Measurements from ENCODE around the gene CACUL1. TPM values are rescaled to one million over a fixed set of nuclear protein-coding genes. Genes with fewer than 3 reads are reported as not detected.

Gene CACUL1
- total RNA-seq, 1 experiment from 2014 or later = 67.5 TPM

DNA sequence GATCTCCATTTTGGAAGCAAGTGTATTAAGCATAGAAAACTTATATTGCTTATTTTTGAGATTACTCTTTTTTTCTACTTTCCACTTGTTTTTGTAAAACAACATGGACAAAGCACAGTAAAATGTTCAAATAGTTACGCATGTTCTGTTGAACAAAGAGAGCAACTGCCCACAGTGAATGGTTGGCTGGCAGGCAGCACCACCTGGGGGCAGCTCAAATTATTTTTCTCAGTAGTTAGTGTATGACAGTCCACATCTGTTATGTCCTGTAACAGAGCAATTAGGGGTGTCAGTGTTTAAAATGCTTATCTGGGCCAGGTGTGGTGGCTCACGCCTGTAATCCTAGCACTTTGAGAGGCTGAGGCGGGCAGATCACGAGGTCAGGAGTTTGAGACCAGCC lies 46.1 kb upstream of the CACUL1 start:
- H3K4me3 ChIP-seq (replicated peaks in 1 of 2; ENCODE audit: low read depth in 1 of 2, low read length in 2 of 2) = no peak overlapping the region
- no peak overlapping the region for H2AFZ ChIP-seq (ENCODE audit: low read depth, low read length, poor library complexity, severe bottlenecking)
- H3K36me3 ChIP-seq (ENCODE audit: control insufficient read depth in 1 of 2, insufficient read depth in 2 of 2, low read length in 2 of 2) = no peaks in the 10 kb centered on the region
- no peaks in the 10 kb centered on the region for H4K20me1 ChIP-seq (ENCODE audit: insufficient read depth)
- no peaks in the 10 kb centered on the region for H3K27me3 ChIP-seq (ENCODE audit: insufficient read depth, low read length)
- H3K27ac ChIP-seq (ENCODE audit: low read depth, low read length) = no peak overlapping the region
- ATAC-seq (peak; percentile 67), DNase-seq (ENCODE audit: low read depth, low spot score) (no peak)
- intact Hi-C loops (cut with micrococcal nuclease) = loop anchor here (1.0 to 10.0 kb wide), 2 partner anchors 206 to 233 kb away; partner anchors contain the start of gene PRLHR
- no TSS peak for BruUV-seq (replicated peaks)
- H3K4me1 ChIP-seq (ENCODE audit: control insufficient read depth in 1 of 2, insufficient read depth in 2 of 2, low read length in 2 of 2) = peaks cover 0 to 39% of the 10 kb centered on the region in 2 experiments; a peak in 2 of 4 replicates
- CTCF ChIA-PET = interaction anchor here (0.5 to 1.4 kb wide), 6 partner anchors 30 to 398 kb away, joined by 3 to 13 read pairs (median 4); no protein-coding TSS in a partner anchor
- no peaks in the 10 kb centered on the region for H3K9me3 ChIP-seq (ENCODE audit: control insufficient read depth in 1 of 2, insufficient read depth in 1 of 2, low read depth in 1 of 2, low read length in 2 of 2)
- POLR2A ChIA-PET = interaction anchor here (0.6 kb wide), 1 partner anchor 231 kb away, joined by 3 read pairs; no protein-coding TSS in a partner anchor
- TF ChIP-seq RAD21 (IDR thresholded peaks at IDR 0.05; ENCODE audit: low read depth) (peak; percentile 87), EZH2 (IDR thresholded peaks at IDR 0.05) (no peak)
- TF ChIP-seq, protein P1, sequence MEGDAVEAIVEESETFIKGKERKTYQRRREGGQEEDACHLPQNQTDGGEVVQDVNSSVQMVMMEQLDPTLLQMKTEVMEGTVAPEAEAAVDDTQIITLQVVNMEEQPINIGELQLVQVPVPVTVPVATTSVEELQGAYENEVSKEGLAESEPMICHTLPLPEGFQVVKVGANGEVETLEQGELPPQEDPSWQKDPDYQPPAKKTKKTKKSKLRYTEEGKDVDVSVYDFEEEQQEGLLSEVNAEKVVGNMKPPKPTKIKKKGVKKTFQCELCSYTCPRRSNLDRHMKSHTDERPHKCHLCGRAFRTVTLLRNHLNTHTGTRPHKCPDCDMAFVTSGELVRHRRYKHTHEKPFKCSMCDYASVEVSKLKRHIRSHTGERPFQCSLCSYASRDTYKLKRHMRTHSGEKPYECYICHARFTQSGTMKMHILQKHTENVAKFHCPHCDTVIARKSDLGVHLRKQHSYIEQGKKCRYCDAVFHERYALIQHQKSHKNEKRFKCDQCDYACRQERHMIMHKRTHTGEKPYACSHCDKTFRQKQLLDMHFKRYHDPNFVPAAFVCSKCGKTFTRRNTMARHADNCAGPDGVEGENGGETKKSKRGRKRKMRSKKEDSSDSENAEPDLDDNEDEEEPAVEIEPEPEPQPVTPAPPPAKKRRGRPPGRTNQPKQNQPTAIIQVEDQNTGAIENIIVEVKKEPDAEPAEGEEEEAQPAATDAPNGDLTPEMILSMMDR (IDR thresholded peaks at IDR 0.05 in 2 of 3, conservative IDR thresholded peaks at IDR 0.05 in 1 of 3; ENCODE audit: borderline replicate concordance in 1 of 3, insufficient read depth in 1 of 3, low read depth in 2 of 3, low read length in 2 of 3) = peak; percentile 49 to 70 (median 68); a peak in 5 of 6 replicates
- RAD21 ChIA-PET (ENCODE audit: low non-redundant PET in 1 of 2, low total read pairs in 2 of 2, uncharacterized antibody in 2 of 2, unreplicated experiment in 2 of 2) = no interaction called here
- no peaks in the 10 kb centered on the region for H3K9me2 ChIP-seq (ENCODE audit: insufficient read depth)
- H3K4me2 ChIP-seq (ENCODE audit: low read length) = no peak overlapping the region
- H3K79me2 ChIP-seq (ENCODE audit: insufficient read depth, low read length) = no peaks in the 10 kb centered on the region
- no peak overlapping the region for H3K9ac ChIP-seq (ENCODE audit: low read length)

DNA sequence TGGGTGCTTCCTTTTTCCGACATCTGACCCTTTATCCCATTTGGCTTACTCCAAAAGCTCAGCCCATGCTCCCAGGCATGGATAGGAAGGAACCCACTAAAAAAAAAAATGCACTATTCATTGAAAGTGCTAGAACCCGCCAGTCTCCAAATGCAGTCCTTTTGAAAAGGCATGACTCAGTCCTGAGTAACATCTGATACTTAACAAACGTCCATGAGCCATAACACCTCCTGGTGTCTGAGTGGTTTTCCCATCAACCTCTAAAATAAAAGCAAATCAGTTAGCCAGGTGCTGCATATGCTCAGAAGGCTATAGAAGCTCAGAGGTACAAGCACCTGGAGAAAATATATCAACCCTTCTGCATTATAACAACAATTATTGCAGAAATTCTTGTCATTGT lies 45.0 kb upstream of the CACUL1 start:
- intact Hi-C loops (cut with micrococcal nuclease) = loop anchor here (10.0 kb wide), 1 partner anchor 205 kb away; the partner anchor contains the start of gene PRLHR
- ATAC-seq (peak; percentile 57), DNase-seq (ENCODE audit: low read depth, low spot score) (peak; percentile 60)
- H3K9ac ChIP-seq (ENCODE audit: low read length) = no peak overlapping the region
- peaks cover 0 to 39% of the 10 kb centered on the region in 2 experiments; a peak in 2 of 4 replicates for H3K4me1 ChIP-seq (ENCODE audit: control insufficient read depth in 1 of 2, insufficient read depth in 2 of 2, low read length in 2 of 2)
- no peak overlapping the region for H3K27ac ChIP-seq (ENCODE audit: low read depth, low read length)
- no peaks in the 10 kb centered on the region for H4K20me1 ChIP-seq (ENCODE audit: insufficient read depth)
- CTCF ChIA-PET = interaction anchor here (1.4 to 2.6 kb wide), 3 partner anchors 79 to 231 kb away, joined by 4 to 17 read pairs (median 5); no protein-coding TSS in a partner anchor
- no peaks in the 10 kb centered on the region for H3K9me2 ChIP-seq (ENCODE audit: insufficient read depth)
- H3K36me3 ChIP-seq (ENCODE audit: control insufficient read depth in 1 of 2, insufficient read depth in 2 of 2, low read length in 2 of 2) = no peaks in the 10 kb centered on the region
- H3K79me2 ChIP-seq (ENCODE audit: insufficient read depth, low read length) = no peaks in the 10 kb centered on the region
- peak overlapping the region; percentile 11 for H3K4me2 ChIP-seq (ENCODE audit: low read length)
- no peak overlapping the region for H2AFZ ChIP-seq (ENCODE audit: low read depth, low read length, poor library complexity, severe bottlenecking)
- no TSS peak for BruUV-seq (replicated peaks)
- RAD21 ChIA-PET (ENCODE audit: low non-redundant PET in 1 of 2, low total read pairs in 2 of 2, uncharacterized antibody in 2 of 2, unreplicated experiment in 2 of 2) = interaction anchor here in 1 of 2 experiments (0.8 kb wide), 1 partner anchor 45 kb away, joined by 3 read pairs; no protein-coding TSS in a partner anchor
- no peaks in the 10 kb centered on the region for H3K27me3 ChIP-seq (ENCODE audit: insufficient read depth, low read length)
- H3K9me3 ChIP-seq (ENCODE audit: control insufficient read depth in 1 of 2, insufficient read depth in 1 of 2, low read depth in 1 of 2, low read length in 2 of 2) = no peaks in the 10 kb centered on the region
- POLR2A ChIA-PET = no interaction called here
- H3K4me3 ChIP-seq (replicated peaks in 1 of 2; ENCODE audit: low read depth in 1 of 2, low read length in 2 of 2) = no peak overlapping the region
- peak; percentile 90 for TF ChIP-seq FOSL1 (IDR thresholded peaks at IDR 0.05; ENCODE audit: low read depth)
- no peak for TF ChIP-seq YY1 (IDR thresholded peaks at IDR 0.05; ENCODE audit: extremely low read depth, insufficient replicate concordance, low read depth, low read length)
- TF ChIP-seq, protein P2, sequence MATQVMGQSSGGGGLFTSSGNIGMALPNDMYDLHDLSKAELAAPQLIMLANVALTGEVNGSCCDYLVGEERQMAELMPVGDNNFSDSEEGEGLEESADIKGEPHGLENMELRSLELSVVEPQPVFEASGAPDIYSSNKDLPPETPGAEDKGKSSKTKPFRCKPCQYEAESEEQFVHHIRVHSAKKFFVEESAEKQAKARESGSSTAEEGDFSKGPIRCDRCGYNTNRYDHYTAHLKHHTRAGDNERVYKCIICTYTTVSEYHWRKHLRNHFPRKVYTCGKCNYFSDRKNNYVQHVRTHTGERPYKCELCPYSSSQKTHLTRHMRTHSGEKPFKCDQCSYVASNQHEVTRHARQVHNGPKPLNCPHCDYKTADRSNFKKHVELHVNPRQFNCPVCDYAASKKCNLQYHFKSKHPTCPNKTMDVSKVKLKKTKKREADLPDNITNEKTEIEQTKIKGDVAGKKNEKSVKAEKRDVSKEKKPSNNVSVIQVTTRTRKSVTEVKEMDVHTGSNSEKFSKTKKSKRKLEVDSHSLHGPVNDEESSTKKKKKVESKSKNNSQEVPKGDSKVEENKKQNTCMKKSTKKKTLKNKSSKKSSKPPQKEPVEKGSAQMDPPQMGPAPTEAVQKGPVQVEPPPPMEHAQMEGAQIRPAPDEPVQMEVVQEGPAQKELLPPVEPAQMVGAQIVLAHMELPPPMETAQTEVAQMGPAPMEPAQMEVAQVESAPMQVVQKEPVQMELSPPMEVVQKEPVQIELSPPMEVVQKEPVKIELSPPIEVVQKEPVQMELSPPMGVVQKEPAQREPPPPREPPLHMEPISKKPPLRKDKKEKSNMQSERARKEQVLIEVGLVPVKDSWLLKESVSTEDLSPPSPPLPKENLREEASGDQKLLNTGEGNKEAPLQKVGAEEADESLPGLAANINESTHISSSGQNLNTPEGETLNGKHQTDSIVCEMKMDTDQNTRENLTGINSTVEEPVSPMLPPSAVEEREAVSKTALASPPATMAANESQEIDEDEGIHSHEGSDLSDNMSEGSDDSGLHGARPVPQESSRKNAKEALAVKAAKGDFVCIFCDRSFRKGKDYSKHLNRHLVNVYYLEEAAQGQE (IDR thresholded peaks at IDR 0.05; ENCODE audit: low read depth) = no peak
- TF ChIP-seq SIN3A (IDR thresholded peaks at IDR 0.05; ENCODE audit: low read depth) = peak; percentile 57; the same call in 1 of the 2 replicates
- no peak for TF ChIP-seq ZFX (IDR thresholded peaks at IDR 0.05)
- TF ChIP-seq, protein P3, sequence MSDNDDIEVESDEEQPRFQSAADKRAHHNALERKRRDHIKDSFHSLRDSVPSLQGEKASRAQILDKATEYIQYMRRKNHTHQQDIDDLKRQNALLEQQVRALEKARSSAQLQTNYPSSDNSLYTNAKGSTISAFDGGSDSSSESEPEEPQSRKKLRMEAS (IDR thresholded peaks at IDR 0.05) = peak; percentile 85
- no peak for TF ChIP-seq EZH2phosphoT487 (IDR thresholded peaks at IDR 0.05; ENCODE audit: borderline replicate concordance)
- TF ChIP-seq ZNF274 (IDR thresholded peaks at IDR 0.05; ENCODE audit: low read depth, low read length) = no peak
- TF ChIP-seq, protein P4, sequence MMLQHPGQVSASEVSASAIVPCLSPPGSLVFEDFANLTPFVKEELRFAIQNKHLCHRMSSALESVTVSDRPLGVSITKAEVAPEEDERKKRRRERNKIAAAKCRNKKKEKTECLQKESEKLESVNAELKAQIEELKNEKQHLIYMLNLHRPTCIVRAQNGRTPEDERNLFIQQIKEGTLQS (IDR thresholded peaks at IDR 0.05) = no peak
- TF ChIP-seq TCF7L2 (IDR thresholded peaks at IDR 0.05; ENCODE audit: borderline replicate concordance, extremely low read depth, insufficient read depth, insufficient read length) = no peak
- TF ChIP-seq EZH2 (IDR thresholded peaks at IDR 0.05) = no peak
- TF ChIP-seq RAD21 (IDR thresholded peaks at IDR 0.05; ENCODE audit: low read depth) = peak; percentile 45; the same call in 1 of the 2 replicates

Data from HCT116 (cell line).